Vagina (tissue), 2 donors: Measurements from ENCODE around the gene C20orf202. TPM values are rescaled to one million over a fixed set of nuclear protein-coding genes. Genes with fewer than 3 reads are reported as not detected.
"Not testable (repeated sequence)": the region's sequence is repeated elsewhere in the genome, so short reads cannot be mapped to it uniquely, and the experiment has no call there.

ENCODE experiments used
- DNase-seq, 2 donors: peaks; one replicate each; pipeline ENCODE4 v3.0.0-alpha.2; 2017; ENCODE audit errors: extremely low spot score in 2 of 2
- H3K27ac ChIP-seq: fragments of 200-600 bp; sonication (generic); one replicate; pipeline ENCODE4 v1.5.1; 2019
- H3K27me3 ChIP-seq: fragments of 200-600 bp; sonication (generic); one replicate; pipeline ENCODE4 v1.5.1; 2019
- H3K36me3 ChIP-seq, 2 donors: fragments of 200-600 bp; sonication (generic); one replicate each; pipeline ENCODE4 v1.5.1; 2017 to 2019
- H3K4me1 ChIP-seq: fragments of 200-600 bp; sonication (generic); one replicate; pipeline ENCODE4 v1.5.1; 2019
- H3K4me3 ChIP-seq, 2 donors: fragments of 200-600 bp; sonication (generic); 1 replicate in 1 of 2; 2 replicates in 1 of 2; pipeline ENCODE4 v1.5.1; 2016 to 2019
- H3K9me3 ChIP-seq: fragments of 200-600 bp; sonication (generic); one replicate; pipeline ENCODE4 v1.5.1; 2019
- POLR2A ChIP-seq, 2 donors: fragments of 450-650 bp; IDR thresholded peaks; one replicate each; pipeline ENCODE4 v1.6.1; 2017; ENCODE audit warnings: antibody characterized with exemption in 2 of 2, mild to moderate bottlenecking in 2 of 2, moderate library complexity in 2 of 2
- POLR2AphosphoS5 ChIP-seq, 2 donors: sonication (generic); formaldehyde crosslinking; IDR thresholded peaks; one replicate each; pipeline ENCODE4 v1.9.0; 2017; ENCODE audit warnings: antibody characterized with exemption in 2 of 2, mild to moderate bottlenecking in 2 of 2, low read depth in 1 of 2; ENCODE audit not compliant: insufficient read depth in 1 of 2
- intact Hi-C: fragments of 100-400 bp; cut with DNase I; formaldehyde crosslinking; loops from one replicate; pipeline ENCODE4 v1.15.1; 2023
- total RNA-seq: library from RNA; depleted of rRNA; stranded (reverse); fragments of >200 nt; gene quantifications from one replicate; pipeline ENCODE4 v1.2.3, GENCODE V29; 2016
- TF ChIP-seq, protein P1 (sequence below), 3 experiments: fragments of 450-650 bp in 2 of 3; fragments of 200-600 bp in 1 of 3; sonication (generic) in 1 of 3; IDR thresholded peaks; one replicate each; pipeline ENCODE4 v1.5.1; 2017 to 2019; ENCODE audit warnings: antibody characterized with exemption in 3 of 3, mild to moderate bottlenecking in 2 of 3, moderate library complexity in 2 of 3

The C20orf202 gene
- total RNA-seq, 1 donor from 2014 or later: not detected

DNA sequence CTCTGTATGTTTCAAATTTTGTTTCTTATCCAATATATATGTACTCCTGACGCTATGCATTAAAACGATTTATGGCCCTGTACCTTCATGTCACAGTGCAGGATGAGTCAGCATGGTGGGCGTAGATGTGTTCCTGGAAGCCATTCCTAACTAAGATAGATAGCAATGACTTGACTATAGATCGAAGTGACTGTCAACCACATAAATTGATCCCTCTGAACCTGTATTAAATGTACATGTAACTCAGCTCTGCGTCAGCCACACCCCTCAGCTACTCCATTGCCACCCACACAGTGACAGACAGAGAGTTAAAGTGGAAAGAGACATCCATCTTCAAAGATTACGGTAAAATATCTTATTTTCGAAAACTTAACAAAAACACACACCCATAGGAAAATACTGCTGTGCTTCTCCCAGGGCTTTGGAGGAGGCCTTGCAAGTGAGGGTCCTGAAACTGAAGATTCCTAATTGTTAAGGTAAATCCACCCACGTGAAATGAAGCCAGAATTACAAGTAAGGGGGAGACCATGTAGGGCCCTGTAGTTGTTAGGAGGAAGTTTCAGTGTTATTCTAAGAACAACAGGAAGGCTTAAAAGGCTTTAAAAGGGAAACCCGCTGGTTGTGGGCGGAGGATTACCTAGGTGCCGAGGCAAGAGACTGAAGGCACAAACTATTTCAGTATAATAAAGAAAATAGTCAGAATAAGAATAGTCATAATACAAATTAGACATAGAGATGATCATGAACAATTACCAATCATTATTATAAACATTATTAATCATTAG lies 12.3 kb downstream of the C20orf202 start:
- DNase-seq: no peak
- Histone ChIP-seq H3K9me3 (no peaks in the 10 kb centered on the region), H3K27me3 (no peaks in the 10 kb centered on the region), H3K4me3 (no peak overlapping the region), H3K27ac (no peak overlapping the region), H3K4me1 (no peaks in the 10 kb centered on the region), H3K36me3 (no peaks in the 10 kb centered on the region)
- TF ChIP-seq, protein P1, sequence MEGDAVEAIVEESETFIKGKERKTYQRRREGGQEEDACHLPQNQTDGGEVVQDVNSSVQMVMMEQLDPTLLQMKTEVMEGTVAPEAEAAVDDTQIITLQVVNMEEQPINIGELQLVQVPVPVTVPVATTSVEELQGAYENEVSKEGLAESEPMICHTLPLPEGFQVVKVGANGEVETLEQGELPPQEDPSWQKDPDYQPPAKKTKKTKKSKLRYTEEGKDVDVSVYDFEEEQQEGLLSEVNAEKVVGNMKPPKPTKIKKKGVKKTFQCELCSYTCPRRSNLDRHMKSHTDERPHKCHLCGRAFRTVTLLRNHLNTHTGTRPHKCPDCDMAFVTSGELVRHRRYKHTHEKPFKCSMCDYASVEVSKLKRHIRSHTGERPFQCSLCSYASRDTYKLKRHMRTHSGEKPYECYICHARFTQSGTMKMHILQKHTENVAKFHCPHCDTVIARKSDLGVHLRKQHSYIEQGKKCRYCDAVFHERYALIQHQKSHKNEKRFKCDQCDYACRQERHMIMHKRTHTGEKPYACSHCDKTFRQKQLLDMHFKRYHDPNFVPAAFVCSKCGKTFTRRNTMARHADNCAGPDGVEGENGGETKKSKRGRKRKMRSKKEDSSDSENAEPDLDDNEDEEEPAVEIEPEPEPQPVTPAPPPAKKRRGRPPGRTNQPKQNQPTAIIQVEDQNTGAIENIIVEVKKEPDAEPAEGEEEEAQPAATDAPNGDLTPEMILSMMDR (IDR thresholded peaks at IDR 0.05): no peak
- TF ChIP-seq POLR2A (IDR thresholded peaks at IDR 0.05) (no peak), POLR2AphosphoS5 (IDR thresholded peaks at IDR 0.05; ENCODE audit: insufficient read depth in 1 of 2, low read depth in 1 of 2) (no peak)
- intact Hi-C loops: no loop called here

DNA sequence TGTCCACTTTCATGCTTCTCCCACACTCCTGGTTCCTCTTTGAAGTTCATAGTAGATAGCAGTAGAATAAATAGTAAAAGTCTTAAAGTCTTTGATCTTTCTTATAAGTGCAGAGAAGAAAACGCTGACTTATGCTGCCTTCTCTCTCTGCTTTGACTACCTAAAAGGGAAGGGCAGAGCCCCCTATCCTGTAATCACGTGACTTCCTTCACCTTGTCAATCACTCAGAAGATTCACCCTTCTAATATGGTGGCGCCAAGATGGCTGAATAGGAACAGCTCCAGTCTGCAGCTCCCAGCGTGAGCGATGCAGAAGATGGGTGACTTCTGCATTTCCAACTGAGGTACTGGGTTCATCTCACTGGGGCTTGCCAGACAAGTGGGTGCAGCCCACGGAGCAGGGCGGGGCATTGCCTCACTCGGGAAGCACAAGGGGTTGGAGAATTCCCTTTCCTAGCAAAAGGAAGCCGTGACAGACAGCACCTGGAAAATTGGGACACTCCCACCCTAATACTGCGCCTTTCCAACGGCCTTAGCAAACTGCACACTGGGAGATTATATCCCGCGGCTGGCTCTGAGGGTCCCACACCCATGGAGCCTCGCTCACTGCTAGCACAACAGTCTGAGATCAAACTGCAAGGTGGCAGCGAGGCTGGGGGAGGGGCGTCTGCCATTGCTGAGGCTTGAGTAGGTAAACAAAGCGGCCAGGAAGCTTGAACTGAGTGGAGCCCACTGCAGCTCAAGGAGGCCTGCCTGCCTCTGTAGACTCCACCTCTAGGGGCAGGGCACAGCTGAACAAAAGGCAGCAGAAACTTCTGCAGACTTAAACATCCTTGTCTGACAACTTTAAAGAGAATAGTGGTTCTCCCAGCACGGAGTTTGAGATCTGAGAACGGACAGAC lies 13.5 kb downstream of the C20orf202 start:
- H3K27ac ChIP-seq, H3K36me3 ChIP-seq, H3K27me3 ChIP-seq, H3K4me3 ChIP-seq, DNase-seq, H3K4me1 ChIP-seq, H3K9me3 ChIP-seq, intact Hi-C loops: not testable (repeated sequence)

DNA sequence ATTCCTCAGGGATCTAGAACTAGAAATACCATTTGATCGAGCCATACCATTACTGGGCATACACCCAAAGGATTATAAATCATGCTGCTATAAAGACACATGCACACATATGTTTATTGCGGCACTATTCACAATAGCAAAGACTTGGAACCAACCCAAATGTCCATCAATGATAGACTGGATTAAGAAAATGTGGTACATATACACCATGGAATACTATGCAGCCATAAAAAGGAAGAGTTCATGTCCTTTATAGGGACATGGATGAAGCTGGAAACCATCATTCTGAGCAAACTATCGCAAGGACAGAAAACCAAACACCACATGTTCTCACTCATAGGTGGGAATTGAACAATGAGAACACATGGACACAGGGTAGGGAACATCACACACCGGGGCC lies 19.5 kb downstream of the C20orf202 start:
- H3K27me3 ChIP-seq, intact Hi-C loops, DNase-seq: not testable (repeated sequence)

DNA sequence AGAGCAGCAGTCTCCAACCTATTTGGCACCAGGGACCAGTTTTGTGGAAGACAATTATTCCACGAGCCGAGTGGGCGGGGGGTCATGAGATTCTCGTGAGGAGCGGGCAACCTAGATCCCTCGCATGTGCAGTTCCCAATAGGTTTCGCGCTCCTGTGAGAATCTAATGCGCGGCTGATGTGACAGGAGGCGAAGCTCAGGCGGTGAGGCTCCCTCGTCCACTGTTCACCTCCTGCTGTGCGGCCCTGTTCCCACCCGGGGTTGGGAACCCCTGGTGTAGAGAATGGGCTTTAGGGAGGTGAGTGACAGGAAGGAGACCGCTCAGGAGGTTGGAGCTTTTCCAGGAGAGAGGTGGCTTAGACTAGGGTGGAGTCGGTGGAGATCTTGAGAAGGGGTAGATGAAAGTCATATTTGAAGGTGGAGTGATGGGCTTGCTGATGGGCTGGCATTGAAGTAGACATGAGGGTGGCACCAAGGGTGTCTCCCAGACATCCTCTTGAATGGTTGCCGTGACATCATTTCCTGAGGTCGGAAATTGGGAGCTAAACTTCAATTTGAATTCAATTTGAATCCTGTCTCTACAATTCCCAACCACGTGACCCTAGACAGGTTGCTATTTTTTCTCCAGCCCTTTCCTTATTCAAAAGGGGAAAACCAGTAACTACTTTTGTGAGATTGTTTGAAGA lies 21.1 kb downstream of the C20orf202 start:
- intact Hi-C loops: no loop called here
- no peak for DNase-seq
- Histone ChIP-seq H3K4me3 (no peak overlapping the region), H3K36me3 (no peaks in the 10 kb centered on the region), H3K27me3 (no peaks in the 10 kb centered on the region), H3K4me1 (peaks cover 12% of the 10 kb centered on the region), H3K9me3 (no peaks in the 10 kb centered on the region), H3K27ac (no peak overlapping the region)
- TF ChIP-seq POLR2AphosphoS5 (IDR thresholded peaks at IDR 0.05; ENCODE audit: insufficient read depth in 1 of 2, low read depth in 1 of 2): no peak
- no peak for TF ChIP-seq POLR2A (IDR thresholded peaks at IDR 0.05)
- TF ChIP-seq, protein P1 (IDR thresholded peaks at IDR 0.05): no peak

More for the DNA sequence above, 19.5 kb downstream of the C20orf202 start:
- not testable (repeated sequence) for H3K9me3 ChIP-seq, H3K27ac ChIP-seq, H3K36me3 ChIP-seq, H3K4me3 ChIP-seq
- H3K4me1 ChIP-seq: peaks cover 12% of the 10 kb centered on the region

DNA sequence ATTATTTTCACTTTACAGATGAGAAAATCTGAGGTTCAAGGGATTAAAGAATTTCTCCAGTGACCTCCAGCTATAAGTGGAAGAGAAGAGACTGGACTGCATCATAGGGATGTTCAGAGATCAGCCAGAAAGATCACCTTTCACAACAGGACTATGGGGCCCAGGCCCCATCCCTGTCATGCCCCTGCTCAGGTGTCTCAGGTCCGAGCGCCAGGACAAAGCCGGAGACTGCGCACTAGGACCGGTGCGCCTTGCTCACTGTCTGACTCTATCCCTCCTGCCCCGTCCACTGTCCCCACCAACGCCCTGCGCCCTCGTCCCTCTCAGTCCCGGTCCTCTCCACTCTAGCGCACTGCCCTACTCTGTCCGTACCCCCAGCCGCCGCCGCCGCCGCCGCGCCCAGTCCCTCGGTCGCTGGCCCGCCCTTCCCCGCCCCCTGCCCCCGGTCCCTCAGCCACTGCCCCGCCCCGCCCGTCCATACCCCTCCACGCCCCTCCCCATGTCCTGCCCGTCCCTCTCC lies 22.1 kb downstream of the C20orf202 start:
- H3K27ac ChIP-seq: no peak overlapping the region
- no peaks in the 10 kb centered on the region for H3K36me3 ChIP-seq
- TF ChIP-seq, protein P1 (IDR thresholded peaks at IDR 0.05): no peak
- TF ChIP-seq POLR2AphosphoS5 (IDR thresholded peaks at IDR 0.05; ENCODE audit: insufficient read depth in 1 of 2, low read depth in 1 of 2): no peak
- TF ChIP-seq POLR2A (IDR thresholded peaks at IDR 0.05): no peak
- intact Hi-C loops: no loop called here
- no peak for DNase-seq
- H3K9me3 ChIP-seq: no peaks in the 10 kb centered on the region
- peaks cover 12% of the 10 kb centered on the region for H3K4me1 ChIP-seq
- peak overlapping the region; percentile 44 to 71 for H3K4me3 ChIP-seq
- H3K27me3 ChIP-seq: no peaks in the 10 kb centered on the region
